HG03520 (cell line): ENCODE results near the gene ZFHX3.

Source experiments
- ATAC-seq: cut with Tn5 transposase; IDR thresholded peaks from one replicate; pipeline ENCODE4 v1.9.1; 2021; ENCODE audit warnings: mild to moderate bottlenecking, moderate library complexity; ENCODE audit not compliant: unreplicated experiment

Gene ZFHX3

GRCh38 chr16:72911971-72912370 is 136.0 kb downstream of the ZFHX3 start:
- no peak for ATAC-seq

DNA sequence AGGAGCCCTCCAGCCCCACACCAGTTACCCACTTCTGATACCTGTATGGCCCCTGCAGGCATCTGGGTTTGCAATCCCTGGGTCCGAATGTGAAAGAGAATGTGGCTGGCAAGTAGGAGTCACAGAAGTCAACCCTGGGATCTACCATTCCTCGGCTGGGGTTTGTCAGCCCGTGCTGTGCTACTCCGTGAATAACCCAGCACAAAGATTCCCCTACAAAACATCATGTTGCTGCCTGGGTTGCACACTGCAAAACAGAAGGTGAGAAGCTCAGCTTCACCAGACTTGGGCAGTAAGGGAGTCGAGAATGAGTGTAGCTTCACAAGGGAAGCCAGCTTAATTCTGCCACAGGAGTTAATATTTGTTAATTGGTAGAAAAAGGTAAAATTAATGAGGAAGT is 137.1 kb downstream of the ZFHX3 start:
- no peak for ATAC-seq

- ATAC-seq: no peak
Observed at GRCh38 chr16:72910381-72910780, 137.5 kb downstream of the ZFHX3 start.

DNA sequence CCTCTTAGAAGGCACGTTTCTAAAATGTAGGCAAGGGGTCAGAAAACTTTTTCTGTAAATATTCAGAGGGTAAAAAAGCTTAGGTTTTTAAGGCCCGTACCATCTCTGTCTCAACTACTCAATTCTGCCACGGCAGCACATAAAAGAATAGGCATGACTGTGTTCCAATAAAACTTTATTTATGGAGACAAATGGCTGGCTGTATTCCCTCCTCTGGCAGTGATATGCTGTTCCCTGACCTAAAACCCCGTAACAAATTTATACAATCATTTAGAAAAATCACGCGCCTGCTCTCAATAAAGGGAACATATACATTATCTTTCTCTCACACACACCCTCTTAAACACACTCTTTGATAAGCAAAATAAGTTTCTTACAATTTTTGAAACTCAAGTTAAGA is 138.7 kb downstream of the ZFHX3 start:
- ATAC-seq: no peak

DNA sequence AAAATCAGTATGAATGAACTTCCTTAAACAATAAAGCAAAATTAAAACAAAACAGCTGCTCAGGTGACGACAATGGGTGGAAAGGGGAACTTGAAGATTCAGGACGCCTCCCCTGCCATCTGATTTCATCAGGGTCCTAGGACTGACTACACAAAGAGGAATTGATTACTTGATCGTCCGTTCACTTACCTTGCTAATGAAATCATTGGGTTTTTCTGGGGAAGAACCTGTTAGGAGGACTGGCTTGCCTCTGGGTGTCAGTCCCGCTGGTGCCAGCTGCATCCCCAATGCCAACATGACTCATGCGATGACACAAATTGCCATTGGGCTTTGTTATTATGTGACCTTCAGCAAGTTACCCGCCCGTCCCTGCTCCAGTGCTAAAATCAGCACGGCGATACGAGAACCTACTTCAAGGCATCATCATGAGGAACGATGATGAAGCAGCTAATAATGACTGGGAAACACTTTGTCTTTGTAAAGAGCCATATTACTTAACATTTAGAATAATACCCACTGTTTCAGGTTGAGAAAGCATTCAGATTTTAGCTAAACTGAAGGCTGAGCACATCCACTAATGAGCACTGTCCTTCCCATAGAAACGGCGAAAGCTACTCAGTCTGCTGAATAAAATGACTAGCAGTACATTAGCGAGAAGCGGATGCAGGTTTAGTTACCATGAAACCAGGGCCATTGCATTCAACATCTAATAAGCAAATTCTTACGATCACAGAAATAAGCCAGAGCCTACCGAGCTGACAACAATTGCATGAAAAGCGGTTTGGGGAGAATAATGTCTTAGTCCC is 139.4 kb downstream of the ZFHX3 start:
- ATAC-seq: no peak

DNA sequence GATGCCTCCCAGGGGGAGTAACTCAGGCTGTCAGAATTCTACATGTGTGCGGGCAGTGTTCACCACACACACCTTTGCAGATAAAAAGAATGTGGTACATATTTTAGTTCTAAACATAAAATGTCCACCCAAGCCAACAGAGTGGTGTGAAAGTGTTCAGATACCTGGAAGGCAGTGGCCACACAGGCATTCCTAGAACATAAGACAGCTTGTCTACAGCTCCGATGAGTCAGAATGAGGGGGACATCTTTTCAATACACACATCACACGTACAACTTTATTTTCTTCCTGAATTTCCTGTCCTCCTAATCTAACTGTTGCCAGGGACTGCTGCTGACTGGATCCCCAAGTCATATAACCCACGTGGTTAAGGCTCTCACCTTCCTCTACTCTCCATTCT is 142.3 kb downstream of the ZFHX3 start:
- ATAC-seq: no peak

- no peak for ATAC-seq
Observed at GRCh38 chr16:72903176-72903575, 144.8 kb downstream of the ZFHX3 start.

DNA sequence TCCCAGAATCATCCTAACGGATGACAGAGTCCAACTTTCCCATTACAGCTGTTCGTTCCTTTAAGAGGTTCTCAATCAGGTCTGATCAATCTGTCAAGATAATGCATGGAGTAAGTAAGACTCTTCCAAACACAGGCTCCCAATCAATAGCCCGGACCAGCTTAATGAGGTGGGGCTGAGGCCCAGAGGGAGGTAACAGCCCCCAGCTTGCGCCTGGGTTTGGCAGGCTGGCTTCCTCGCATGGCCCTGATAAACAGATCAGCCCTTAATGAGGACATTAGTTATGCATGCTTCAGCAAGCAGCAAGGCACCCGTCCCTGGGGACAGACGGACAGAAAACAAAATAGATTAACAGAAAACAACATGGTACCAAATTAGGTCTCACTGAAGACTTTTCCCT is 145.7 kb downstream of the ZFHX3 start:
- no peak for ATAC-seq

DNA sequence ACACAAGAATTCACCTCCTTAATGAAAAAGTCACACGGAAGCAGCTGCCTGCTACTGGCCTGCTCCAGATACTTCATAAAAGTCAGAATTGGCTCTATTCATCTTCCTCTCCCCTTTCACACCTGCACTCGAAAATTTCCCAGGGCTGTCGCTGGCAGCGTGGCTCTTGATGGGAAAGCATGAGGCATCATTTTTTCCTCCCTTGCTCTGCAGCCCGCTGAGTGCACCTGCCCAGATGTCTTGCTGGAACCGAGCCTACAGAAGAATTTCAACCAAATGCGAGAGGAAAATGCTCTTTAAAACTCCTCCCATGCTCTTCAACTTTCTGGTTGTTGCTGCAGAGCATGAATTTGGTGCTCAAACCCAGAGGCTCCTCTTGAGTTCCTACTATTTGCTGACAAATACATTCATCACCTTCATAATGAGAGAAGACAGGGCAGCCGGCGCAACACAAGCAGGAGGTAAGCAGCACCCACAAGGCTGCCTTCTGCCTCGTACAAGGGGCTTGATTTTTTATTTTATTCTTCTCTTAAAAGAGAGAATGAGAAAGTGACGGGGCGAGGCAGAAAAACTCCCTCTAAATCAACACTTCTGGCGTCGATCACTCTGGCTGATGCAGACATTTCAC is 146.8 kb downstream of the ZFHX3 start:
- ATAC-seq: no peak

DNA sequence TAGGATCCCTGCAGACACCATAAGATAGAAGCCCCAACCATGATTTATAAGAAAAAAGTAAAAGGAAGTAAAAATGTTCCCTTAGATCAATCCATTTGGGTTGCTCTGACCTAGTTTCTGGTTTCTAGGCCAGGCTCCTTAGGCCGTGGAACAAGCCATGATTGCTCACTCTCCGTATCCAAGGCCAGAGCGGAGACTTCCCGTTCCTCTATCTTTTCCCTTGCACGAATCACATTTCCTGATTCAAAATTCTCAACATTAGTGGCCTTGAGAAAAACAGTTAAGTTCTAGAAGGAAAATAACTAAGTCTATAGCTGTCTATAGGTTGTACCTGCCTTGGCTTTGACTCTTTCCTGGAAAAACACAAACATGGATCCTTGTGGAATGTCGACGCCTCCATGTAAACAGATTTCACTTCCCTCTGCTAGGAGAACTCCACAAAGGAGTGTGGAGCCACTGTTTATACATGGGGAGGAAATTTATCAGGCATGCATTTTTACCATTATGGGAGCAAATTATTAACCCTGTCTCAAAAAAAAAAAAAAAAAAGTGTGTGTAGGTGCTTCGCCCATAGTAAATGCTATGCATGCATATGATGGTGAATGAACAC is 149.6 kb downstream of the ZFHX3 start:
- no peak for ATAC-seq

DNA sequence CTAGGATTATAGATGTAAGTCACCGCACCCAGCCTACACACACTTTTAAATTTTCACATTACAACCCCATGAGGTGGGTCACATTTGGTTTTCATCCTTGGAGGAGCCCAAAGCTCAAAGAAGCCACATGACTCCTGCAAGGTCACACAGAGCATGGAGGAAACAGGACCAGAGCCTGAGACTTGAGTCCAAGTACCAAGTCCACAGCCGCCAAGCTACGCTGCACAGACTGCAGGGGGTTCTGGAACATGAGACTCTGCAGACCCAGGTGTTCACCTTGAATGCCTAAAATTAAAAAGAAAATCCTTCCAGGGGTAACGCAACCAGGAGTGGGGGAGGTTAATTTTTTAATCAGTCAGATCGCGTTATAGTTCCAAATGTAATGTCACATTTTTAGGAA is 150.2 kb downstream of the ZFHX3 start:
- no peak for ATAC-seq

DNA sequence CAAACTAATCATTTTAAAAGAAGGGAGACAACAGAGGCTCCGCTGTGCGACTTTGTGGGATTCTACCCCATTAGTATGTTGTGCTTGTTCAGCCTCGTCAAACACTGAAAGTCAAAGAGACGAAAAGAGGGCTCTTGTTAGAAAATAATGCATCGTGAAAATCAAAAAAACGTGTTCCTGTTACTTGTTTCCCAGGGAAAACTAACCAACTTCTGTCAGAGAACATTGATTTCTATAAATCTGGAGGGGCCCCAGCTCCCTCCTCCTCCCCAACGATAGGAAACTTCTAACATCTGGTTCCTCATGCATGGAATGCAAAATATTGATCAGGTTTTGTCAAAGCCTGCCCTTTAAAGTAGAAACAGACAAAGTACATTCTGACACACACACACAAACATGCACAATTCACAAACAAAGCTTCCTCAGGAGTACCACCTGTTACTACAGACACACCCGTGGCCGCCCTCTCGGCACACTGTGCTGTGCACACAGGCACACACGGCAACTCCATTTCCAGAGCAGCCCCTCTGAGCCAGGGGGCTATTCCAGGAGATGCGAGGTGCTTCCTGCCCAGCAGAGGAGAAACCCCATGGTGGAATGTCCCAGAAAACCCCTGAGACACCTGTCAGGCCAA is 151.3 kb downstream of the ZFHX3 start:
- ATAC-seq: no peak

DNA sequence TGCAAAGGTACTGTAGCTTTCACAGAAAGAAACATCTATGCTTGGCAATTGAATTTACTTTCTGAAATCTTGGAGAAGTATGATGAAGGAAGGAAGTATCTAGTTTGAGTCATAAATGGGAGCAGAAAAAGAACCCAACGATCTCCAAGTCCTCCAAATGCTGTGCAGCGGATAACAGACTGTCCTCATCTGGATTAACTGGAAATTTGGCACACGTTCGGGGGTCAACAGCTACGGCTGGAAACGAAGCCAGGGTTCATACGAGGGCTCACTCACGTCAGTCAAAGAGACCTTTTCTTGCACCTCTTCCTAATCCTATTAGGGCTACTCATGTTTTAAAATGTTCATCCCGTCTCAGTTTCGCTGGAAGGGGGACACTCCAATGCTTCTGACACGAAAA is 152.0 kb downstream of the ZFHX3 start:
- ATAC-seq: no peak

DNA sequence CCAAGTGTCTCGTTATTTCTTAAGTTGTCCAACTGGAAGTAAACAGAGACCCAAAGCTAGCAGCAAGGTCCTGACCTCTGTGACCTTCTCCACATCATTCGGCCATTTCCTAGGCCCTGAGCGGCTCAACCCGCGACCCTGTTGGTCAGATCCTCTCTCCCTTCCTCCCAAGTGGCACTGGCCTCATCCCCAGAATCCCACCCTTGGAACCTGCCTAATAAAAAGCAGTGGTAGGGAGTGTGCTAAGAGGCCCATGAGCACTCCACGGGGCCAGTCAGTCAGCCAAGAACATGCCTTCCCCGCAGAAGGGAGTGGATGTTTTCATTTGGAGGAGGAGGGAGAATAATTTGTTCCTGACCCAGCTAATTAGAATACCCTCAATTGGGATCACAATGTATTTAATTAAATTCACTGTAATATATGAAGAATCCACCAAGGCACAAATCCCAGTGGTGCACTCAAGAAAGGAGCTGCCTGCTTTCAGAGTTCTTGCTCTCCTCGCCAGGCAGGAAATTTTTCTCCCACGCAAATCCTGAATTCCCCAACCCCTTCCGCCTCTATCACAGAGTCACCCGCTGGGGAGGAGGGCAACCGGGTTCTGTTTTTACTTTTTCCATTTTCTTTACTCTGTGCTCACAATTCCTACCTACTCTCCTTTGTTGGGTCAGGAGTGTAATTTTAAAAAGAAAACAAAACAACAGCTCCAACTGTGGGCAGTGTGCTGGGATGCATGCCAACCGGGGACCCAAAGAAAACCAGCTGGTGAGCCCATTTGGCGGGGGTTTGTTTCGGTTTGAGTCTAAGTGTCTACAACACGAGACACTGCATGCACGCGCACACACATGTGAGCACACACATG is 153.4 kb downstream of the ZFHX3 start:
- ATAC-seq: no peak

DNA sequence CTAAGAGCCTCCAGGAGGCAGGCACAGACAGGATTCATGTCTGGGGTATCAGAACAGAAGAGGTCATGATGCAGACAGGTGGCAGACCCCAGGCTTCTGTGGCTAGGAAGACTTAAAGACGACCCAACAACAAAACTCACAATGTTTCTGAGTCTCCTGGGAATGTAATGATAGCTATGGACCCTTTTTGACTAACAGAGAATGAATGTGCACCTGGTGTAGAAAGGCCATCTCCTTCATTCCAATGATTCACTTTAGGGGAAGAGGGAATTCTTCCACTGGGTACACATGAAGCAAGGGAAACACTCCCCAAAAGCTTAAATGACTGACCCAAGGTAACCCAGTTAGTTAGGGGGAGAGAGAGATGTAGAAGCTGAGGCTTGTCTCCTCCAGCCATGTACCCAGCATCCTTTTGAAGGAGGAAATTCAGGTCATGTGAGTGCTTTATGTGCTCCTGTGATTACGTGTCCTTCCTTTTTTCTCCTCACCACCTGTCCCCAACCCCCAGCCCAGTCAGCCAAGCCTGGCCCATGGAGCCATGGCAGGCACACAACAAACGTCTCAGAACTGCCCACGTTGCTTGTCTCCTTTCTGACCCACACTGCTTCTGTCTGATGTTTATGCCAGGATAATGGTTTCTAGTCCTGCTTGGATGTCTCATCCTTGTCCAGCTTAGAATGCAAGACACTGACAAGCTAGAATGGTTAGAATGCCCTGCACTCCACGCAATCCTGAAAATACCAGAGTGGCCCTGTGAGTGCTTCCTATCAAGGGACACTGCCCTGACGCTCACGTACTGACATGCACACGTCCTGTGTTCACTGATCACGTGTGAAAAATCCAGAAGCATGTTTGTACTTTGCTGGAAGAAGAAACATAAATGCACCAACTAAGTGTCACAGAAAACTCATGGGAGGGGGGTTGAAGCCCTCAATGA is 156.4 kb downstream of the ZFHX3 start:
- no peak for ATAC-seq

DNA sequence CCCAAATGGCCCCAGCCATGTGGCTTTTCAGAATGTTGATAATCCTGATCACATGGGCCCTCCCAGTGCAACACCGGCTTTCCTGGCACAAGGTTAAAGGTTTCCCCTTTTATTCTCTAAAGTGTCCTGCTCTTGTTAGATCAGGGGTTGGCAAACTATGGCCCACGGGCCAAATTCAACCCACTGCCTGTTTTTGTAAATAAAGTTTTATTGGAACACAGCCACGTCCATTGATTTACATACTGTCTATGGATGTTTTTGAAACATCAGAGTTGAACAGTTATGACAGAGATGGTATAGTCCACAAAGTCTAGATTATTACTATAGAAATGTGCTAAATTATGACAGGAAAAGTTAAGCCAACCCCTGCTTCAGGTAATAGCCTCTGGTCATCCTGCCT is 157.3 kb downstream of the ZFHX3 start:
- ATAC-seq: no peak

GRCh38 chr16:72889616-72890582 is 158.0 kb downstream of the ZFHX3 start:
- no peak for ATAC-seq

- no peak for ATAC-seq
Observed at GRCh38 chr16:72887537-72887936, 160.4 kb downstream of the ZFHX3 start.
